Measurements from ENCODE around the gene KISS1R.
"Not testable (repeated sequence)": the region's sequence is repeated elsewhere in the genome, so short reads cannot be mapped to it uniquely, and the experiment has no call there.

KISS1R gene

GRCh38 chr19:881385-882071, 35.6 kb upstream of the KISS1R start:
- DNase-seq (ENCODE audit: low read depth) = no peak

DNA sequence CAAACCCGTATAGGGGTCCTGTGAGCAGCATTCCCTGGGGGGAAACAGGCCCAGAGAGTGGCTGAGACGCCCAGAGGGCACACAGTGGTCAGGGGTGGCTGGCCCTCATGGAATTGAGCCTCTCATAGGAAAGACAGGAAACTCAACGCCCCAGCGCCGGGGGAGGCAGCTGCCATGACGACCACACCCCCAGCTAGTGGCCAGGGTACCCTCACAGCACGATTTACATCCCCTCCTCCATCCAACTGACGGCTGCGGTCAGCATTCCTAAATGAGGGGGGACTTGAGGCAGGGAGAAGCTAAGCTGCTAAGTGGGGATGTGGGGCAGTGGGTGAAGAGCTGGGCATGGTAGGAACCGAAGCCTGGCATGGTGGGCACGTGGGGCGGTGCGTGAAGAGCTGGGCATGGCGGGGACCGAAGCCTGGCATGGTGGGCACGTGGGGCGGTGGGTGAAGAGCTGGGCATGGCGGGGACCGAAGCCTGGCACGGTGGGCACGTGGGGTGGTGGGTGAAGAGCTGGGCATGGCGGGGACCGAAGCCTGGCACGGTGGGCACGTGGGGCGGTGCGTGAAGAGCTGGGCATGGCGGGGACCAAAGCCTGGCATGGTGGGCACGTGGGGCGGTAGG, 34.1 kb upstream of the KISS1R start:
- no peak for DNase-seq (ENCODE audit: low read depth)

DNA sequence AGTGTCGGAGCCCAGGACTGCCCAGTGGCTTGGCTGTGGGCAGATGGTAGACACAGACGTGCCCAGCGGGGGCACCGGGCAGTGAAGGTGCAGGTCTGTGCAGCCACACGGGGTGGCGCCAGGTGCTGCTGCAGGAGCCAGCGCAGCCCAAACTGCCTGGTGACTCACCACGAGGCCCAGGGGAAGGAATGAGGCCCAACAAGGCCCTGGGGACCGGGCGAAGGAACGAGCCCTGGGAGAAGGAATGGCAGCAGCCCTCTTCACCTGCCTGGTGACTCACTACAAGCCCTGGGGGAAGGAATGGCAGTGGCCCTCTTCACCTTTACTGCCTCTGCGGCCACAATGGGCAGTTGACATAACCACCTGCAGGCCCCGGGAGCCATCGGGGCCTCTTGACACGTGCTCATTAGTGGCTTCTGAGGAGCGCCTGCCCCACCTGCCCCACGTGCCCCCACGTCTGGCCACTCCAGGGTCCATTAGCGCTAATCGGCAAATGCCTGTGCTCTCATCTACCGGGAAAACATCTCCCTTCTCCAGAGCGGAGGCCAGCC, 33.4 kb upstream of the KISS1R start:
- DNase-seq (ENCODE audit: low read depth) = no peak

GRCh38 chr19:884420-885211, 32.5 kb upstream of the KISS1R start:
- no peak for DNase-seq (ENCODE audit: low read depth)

- DNase-seq (ENCODE audit: low read depth) = no peak
These were observed 31.5 kb upstream of the KISS1R start for GRCh38 chr19:885536-886224.

- peak; percentile 83 for DNase-seq (ENCODE audit: low read depth)
These were observed 30.1 kb upstream of the KISS1R start for GRCh38 chr19:887072-887471.

DNA sequence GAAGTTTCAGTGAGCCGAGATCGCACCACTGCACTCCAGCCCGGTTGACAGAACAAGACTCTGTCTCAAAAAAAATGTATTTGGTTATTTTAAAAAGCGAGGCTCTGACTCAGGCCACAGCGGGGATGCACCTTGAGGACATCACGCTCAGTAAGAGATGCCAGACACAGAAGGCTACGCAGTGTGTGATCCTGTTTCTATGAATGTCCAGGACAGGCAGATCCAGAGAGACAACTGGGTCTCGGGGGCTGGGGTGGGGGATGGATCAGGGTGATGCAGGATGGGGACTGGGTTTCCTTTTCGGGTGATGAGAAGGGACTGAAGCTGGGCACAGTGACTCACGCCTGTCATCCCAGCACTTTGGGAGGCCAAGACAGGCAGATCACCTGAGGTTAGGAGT, 29.5 kb upstream of the KISS1R start:
- no peak for DNase-seq (ENCODE audit: low read depth)

DNA sequence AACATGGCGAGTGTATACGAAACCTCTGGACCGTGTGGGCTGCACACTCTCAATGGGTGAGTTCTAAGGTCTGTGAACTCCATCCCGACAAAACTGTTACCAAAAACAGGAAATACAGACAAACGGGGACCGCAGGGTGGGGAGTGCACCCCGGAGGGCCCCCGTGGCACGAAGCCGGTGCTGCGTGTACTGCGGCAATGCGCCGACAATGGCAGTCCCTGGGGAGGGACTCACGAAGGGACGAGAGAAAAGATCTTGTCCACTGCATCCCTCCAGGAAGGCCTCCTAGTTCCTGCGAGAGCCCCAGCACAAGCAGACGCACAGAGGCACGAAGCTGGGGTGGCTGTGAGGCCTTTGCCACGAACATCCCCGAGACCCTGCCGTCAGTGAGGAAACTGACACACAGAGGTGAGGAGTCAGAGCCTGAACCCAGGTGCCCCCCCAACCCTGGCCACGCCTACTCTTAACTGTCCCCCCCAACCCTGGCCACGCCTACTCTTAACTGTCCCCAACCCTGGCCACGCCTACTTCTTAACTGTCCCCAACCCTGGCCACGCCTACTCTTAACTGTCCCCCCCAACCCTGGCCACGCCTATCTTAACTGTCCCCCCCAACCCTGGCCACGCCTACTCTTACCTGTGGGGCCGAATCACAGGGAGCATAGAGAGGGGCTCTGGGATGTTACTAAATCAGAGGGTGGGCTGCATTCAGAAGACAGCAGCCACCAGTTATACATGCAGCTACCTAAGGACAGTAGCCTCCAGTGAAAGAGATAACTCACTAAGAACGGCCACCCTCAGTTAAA, 28.4 kb upstream of the KISS1R start:
- no peak for DNase-seq (ENCODE audit: low read depth)

DNA sequence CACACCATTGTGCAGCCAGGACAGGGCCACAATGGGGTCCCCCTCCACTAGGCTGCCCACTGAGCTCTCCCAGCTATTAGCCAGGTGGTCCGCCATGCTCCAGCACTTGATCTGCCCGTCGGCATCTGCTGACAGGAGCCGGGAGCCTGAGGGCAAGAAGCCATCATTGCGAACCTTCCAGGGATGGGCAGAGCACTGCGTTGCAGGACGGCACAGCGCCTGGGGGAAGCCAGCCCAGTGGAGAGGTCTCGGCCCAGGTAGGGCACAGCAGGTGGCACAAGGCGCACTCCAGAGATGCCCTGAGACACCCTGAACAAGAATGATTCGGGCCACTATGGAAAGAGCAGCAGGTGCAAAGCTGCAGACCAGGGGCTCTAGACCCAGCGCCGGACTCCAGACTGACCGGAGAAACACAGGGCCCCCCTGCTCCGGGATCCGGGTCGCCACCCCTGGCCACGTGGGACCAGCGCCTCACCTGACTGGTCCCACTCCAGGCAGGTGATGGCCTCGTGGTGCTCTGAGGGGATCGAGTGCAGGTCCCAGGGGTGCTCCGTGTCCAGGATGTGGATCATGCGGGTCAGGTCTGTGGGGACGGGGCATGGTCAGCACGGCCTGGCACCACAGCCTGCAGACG, 27.4 kb upstream of the KISS1R start:
- DNase-seq (ENCODE audit: low read depth) = no peak

DNA sequence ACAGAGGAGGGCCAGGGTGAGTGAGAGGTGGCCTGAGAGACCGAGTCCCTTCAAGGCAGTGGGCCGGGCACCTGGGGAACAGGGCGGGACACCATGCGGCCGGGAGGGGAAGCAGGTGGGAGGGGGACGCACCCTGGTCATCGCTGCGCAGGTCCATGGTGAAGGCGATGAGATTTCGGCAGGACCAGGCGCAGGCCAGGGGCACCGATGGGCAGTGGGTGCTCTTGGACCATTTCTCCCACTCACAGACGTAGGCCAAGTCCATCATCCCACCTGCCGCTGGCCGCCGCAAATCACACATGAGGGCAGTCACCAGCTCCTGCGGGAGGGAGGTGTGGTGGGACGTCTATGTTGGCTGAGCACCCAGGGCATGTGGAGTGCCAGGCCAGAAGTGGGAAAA, 26.3 kb upstream of the KISS1R start:
- no peak for DNase-seq (ENCODE audit: low read depth)

DNA sequence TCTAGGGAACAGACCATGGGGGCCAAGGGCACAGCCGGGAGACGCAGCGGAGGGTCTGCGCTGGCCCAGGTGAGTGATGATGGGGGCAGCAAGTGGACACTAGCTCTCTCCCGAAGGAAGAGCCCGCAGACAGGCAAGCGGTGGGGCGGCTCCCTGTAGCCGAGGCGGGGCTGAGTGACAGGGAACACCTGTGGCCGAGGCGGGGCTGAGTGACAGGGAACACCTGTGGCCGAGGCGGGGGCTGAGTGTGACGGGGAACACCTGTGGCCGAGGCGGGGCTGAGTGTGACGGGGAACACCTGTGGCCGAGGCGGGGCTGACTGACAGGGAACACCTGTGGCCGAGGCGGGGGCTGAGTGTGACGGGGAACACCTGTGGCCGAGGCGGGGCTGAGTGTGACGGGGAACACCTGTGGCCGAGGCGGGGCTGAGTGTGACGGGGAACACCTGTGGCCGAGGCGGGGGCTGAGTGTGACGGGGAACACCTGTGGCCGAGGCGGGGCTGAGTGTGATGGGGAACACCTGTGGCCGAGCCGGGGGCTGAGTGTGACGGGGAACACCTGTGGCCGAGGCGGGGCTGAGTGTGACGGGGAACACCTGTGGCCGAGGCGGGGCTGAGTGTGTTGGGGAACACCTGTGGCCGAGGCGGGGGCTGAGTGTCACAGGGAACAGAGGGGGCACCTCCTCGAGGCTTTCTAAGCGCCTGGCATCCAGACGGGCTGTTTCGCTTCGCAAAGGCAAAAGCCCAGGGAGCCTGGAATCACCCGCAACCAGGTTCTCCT, 25.5 kb upstream of the KISS1R start:
- not testable (repeated sequence) for DNase-seq (ENCODE audit: low read depth)

DNA sequence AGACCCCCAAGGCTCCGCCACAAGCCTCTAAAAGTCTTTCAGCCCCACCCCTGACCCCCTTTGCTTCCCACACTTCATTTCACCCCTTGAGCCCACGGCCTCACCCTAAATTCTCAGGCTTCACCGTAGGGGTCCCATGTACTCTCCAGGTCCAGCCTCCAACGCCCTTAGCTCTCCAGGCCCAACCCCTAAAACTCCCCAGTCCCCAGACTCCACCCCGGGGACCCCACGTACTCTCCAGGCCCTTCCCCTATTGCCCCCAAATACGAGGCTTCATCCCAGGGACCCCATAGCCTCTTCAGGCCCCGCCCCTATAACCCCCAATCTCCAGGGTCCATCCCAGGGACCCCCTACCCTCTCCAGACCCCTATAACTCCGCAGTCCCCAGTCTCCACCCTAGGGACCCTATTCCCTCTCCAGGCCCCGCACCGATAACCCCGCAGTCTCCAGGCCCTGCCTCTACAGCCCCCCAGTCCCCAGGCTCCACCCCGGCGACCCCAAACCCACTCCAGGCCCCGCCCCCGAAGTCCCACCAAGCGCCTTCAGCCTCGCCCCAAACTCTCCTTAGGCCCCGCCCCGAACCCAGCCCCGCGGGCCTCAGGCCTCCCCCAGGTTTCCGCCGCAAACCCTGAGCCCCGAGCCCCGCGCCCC, 24.8 kb upstream of the KISS1R start:
- DNase-seq (ENCODE audit: low read depth) = no peak

DNA sequence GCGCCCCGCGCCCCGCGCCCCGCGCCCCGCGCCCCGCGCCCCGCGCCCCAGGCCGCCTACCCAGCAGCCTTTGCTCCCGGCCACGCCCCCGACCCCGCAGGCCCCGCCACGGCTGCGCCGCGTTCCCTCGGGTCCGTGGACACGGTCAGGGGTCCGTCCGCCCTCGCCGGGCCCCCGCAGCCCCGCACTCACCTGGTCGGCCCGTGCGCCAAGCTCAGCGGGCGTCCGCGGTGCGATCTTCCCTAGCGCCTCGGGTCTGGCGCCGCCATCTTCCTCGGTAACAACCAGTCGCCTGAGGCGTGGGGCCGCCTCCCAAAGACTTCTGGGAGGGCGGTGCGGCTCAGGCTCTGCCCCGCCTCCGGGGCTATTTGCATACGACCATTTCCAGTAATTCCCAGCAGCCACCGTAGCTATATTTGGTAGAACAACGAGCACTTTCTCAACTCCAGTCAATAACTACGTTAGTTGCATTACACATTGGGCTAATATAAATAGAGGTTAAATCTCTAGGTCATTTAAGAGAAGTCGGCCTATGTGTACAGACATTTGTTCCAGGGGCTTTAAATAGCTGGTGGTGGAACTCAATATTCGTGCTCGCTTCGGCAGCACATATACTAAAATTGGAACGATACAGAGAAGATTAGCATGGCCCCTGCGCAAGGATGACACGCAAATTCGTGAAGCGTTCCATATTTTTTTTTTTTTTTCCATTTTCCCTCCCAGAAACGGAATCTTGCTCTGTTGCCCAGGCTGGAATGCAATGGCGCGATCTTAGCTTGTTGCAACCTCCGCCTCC, 24.0 kb upstream of the KISS1R start, which contains the start of the genes MED16 and RNU6-9:
Gene MED16, minus strand, starts transcription at position 294 of the 796 bp plus-strand sequence. CDS start 2,056 bp downstream, outside the sequence.
Gene RNU6-9, plus strand, starts transcription at position 591 of the 796 bp plus-strand sequence.
- peak; percentile 92 for DNase-seq (ENCODE audit: low read depth)

DNA sequence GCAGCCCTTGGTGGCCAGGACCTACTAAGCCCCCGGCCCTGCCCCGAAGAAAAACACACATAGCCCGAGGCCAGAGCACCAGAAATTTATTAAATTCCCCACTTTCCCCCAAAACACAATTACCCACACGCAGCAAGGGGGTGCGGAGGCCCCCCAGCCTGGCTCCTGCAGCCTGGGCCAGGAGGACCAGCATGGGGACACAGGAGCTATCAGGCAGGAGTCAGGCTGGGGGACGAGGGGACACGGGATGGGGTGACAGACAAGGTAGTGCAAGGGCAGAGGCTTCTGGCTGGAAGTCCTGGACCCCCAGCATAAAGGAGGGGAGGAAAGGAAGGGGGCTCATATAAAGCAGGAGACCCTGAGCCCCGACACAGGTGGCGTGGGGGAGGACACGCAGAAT, 20.7 kb upstream of the KISS1R start:
- no peak for DNase-seq (ENCODE audit: low read depth)

DNA sequence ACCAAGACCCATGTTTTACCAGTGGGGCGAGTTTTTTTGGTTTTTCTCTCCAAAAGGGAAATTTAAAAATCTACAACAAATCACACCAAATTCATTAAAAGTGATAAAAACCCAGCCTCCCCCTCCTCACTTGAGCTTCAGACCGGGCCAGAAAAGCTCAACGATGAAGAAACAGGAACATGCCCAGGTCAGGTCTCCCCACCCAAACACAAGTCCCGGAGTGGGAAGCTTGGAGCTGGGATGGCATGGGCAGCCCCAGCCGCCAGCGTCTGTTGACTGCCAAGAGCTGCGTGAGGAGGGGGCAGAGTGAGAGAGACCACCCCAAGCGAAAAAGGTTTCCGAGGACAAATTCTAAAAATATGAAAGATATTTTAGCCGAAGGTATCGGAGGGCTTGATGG, 20.1 kb upstream of the KISS1R start:
- no peak for DNase-seq (ENCODE audit: low read depth)

DNA sequence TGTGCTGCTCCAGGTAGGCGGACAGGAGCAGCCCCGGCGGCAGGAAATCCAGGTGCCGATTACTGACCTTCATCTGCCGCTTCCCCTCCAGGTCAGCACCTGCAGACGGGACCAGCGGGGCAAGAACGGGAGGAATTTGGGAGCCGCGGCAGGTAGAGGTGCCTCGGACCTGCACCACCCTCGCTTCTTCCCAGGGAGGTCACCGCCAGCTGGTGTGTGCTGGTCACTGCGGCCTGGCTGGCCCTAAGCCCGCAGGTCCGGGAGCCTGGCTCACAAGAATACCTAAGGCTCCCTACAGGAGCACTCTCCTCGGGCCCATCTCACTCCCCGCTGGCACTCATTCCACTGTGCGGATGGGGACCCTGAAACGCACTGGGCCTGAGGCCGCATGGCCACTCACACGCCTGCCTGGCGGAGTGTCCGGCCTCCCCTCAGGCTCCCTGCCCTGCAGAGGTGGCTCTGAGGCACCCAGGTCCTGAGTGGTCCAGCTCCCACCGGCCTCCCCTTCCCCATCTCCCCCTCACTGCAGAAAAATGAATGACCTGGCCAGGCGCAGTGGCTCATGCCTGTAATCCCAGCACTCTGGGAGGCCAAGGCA, 19.6 kb upstream of the KISS1R start:
- no peak for DNase-seq (ENCODE audit: low read depth)

- no peak for DNase-seq (ENCODE audit: low read depth)
These were observed 18.5 kb upstream of the KISS1R start for GRCh38 chr19:898663-899062.

All from fibroblast of gingiva (primary cell).